ENCODE results near the gene HSFX2.

HSFX2 gene

DNA sequence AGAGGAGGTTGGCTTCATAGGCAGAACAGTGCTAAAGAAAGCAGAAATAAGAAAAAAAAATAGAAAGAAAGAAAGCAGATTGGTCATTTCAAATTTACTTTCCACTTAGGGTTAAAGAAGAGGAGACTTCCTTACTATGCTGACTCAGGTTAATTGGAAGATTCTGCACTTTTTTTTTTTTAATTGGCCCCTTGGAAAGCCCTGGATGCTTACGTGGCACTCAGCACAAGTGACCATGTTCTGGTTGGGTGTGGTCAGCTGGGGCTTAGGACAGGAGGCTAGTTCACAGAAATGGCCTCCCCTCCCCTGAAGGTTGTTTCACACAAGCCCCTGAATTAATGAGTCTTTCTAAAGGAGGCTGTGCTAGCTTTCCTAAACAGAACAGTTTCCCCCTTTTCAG is 22.4 kb downstream of the HSFX2 start:
- ChIA-PET POLR2A (no interaction called here), CTCF (interaction anchor here (1.1 to 1.4 kb wide), 2 partner anchors 44 to 61 kb away, joined by 3 read pairs; no protein-coding TSS in a partner anchor)
- TF ChIP-seq, protein P1, sequence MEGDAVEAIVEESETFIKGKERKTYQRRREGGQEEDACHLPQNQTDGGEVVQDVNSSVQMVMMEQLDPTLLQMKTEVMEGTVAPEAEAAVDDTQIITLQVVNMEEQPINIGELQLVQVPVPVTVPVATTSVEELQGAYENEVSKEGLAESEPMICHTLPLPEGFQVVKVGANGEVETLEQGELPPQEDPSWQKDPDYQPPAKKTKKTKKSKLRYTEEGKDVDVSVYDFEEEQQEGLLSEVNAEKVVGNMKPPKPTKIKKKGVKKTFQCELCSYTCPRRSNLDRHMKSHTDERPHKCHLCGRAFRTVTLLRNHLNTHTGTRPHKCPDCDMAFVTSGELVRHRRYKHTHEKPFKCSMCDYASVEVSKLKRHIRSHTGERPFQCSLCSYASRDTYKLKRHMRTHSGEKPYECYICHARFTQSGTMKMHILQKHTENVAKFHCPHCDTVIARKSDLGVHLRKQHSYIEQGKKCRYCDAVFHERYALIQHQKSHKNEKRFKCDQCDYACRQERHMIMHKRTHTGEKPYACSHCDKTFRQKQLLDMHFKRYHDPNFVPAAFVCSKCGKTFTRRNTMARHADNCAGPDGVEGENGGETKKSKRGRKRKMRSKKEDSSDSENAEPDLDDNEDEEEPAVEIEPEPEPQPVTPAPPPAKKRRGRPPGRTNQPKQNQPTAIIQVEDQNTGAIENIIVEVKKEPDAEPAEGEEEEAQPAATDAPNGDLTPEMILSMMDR (IDR thresholded peaks at IDR 0.05; ENCODE audit: control extremely low read depth, extremely low read depth, low read depth, missing control alignments) = no peak
- no peak for DNase-seq (ENCODE audit: extremely low spot score)

DNA sequence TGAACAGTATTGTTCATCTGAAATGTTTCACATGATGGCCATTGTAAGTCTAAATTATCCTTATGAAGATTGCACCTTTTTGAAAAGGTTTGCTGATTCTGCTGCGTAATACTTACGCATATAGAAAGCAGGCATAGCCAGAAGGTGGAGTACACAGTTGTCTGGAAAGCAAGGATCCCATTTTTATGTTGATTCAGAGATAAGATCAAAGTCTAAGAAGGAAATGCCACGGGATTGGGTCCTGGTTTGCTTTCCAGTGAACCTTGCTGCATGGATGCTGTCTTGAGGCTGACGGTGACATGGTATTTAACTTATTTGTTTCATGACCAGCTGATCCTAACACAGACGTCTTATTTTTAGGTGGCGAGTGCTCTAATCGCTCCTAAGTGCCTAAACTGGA is 23.3 kb downstream of the HSFX2 start:
- ChIA-PET CTCF (interaction anchor here (1.1 to 1.4 kb wide), 2 partner anchors 43 to 60 kb away, joined by 3 read pairs; no protein-coding TSS in a partner anchor), POLR2A (no interaction called here)
- DNase-seq (ENCODE audit: extremely low spot score) = no peak
- TF ChIP-seq, protein P1 (IDR thresholded peaks at IDR 0.05; ENCODE audit: control extremely low read depth, extremely low read depth, low read depth, missing control alignments) = no peak

DNA sequence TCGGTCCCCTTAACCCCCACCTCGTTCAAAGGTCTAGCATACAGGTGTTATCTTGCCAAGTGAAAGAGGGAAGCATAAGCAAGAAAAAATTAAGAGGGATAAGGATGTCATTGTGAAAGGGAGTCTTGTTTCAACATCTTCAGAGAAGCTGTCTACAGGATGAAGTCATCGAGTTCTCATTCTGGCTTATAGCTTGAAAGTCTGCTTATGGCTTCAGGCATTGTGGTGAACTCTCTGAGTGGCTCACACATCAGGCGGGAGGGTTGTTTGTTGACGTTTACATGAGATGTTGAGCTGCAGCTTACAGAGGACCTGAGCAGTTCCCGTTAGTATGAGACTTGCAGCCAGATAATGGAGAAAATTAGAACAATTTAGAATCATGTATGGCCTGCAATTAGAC is 24.4 kb downstream of the HSFX2 start:
- ChIA-PET POLR2A (no interaction called here), CTCF (no interaction called here)
- TF ChIP-seq, protein P1 (IDR thresholded peaks at IDR 0.05; ENCODE audit: control extremely low read depth, extremely low read depth, low read depth, missing control alignments) = no peak
- DNase-seq (ENCODE audit: extremely low spot score) = no peak

DNA sequence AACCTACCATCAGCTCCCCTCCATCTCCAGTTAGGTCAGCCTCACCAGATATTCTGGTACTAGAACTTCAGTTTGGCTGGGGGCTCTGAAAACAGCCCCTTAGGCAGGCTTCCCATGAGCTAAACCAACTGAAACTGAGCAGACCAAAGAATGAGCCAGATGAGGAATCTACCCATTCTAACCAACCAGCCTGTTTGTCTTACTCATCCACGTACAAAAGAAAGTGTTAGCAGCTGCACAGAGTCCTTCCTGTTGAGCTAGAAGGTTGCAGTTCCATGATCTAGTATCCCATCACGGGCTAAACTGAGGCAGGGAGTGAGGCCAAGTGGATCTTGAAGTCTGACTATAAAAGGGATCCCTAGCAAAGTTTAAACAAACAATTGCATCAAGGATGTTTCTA is 25.3 kb downstream of the HSFX2 start:
- ChIA-PET CTCF (interaction anchor here (1.1 kb wide), 1 partner anchor 1436 kb away, joined by 3 read pairs; no protein-coding TSS in a partner anchor), POLR2A (interaction anchor here (2.0 kb wide), 1 partner anchor 29 kb away, joined by 9 read pairs; the partner anchor contains the start of gene EOLA1)
- no peak for DNase-seq (ENCODE audit: extremely low spot score)
- TF ChIP-seq, protein P1 (IDR thresholded peaks at IDR 0.05; ENCODE audit: control extremely low read depth, extremely low read depth, low read depth, missing control alignments) = no peak

DNA sequence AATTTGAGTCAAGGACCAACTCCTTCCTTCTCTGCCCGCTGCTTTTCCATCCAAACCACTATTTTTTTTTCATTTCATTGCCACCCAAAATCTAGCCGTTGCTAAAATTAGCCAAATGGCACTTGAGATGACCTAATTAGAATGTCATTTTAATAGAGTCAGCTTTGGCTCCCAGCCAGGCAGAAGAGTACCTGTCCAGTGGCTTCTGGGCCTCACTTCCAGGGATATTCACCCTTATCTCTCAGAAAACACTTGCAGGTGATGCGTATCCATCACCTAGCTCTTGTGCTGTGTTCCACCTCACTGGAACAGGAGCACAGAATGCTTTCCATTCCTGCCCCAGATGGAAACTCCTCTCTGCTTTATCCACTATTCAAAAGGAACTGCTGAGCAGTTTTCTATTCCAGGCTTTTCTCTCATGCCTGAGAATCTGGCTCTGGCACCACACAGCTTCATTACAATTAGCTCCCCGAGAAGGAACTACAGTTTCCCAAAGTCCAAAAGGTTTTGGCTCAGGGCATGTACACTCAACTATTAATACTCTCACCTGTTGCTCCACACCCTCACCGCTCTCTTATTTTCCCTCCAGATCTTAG is 26.3 kb downstream of the HSFX2 start:
- TF ChIP-seq, protein P1 (IDR thresholded peaks at IDR 0.05; ENCODE audit: control extremely low read depth, extremely low read depth, low read depth, missing control alignments) = no peak
- DNase-seq (ENCODE audit: extremely low spot score) = no peak
- ChIA-PET POLR2A (interaction anchor here (2.0 kb wide), 1 partner anchor 28 kb away, joined by 9 read pairs; the partner anchor contains the start of gene EOLA1), CTCF (no interaction called here)

DNA sequence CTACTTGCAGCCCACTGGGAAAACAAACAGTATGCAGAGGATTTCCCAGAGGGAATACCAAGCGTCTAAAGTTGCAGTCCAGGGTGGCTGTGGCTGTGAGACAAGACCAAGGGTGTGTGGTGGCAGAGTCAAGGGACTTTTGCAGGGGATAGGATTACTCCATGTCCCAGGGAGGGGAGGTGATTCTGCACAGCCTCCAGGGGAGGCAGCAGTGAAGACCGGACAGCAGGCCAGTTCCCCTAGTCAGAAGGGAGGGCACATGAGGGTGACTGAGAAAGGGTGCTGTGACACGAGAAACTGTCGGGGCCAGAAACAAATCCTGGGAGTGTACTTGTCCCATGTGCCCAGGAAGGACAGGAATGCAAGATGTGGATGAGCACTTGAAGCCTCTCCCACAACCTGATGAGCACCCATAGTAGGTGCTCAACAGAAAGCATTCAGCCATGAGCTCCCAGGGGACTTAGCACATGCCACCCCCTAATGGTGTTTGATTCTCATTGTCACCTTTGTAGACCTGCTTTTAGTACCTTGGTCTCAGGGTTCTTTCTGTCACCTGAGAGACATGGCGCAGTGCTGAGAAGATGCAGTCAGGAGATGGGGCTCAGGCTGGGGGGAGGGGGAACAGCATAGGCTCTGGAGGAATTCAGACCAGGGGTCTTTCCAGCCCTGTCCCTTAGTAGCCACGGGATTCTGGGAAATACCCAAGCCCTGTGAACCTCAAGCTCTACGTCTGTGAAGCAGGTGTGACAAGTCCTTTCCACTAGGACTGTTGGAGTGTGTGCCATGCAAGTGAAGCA is 27.3 kb downstream of the HSFX2 start:
- TF ChIP-seq, protein P1 (IDR thresholded peaks at IDR 0.05; ENCODE audit: control extremely low read depth, extremely low read depth, low read depth, missing control alignments) = no peak
- ChIA-PET POLR2A (no interaction called here), CTCF (no interaction called here)
- DNase-seq (ENCODE audit: extremely low spot score) = no peak
